GM15510 (cell line): ENCODE results near the gene FAT3.

ENCODE experiments used
- POLR2A ChIP-seq: IDR thresholded peaks from 3 replicates; pipeline ENCODE4 v1.6.1; 2011; ENCODE audit warnings: borderline replicate concordance; ENCODE audit not compliant: insufficient read length; ENCODE audit errors: extremely low read depth

Gene FAT3

DNA sequence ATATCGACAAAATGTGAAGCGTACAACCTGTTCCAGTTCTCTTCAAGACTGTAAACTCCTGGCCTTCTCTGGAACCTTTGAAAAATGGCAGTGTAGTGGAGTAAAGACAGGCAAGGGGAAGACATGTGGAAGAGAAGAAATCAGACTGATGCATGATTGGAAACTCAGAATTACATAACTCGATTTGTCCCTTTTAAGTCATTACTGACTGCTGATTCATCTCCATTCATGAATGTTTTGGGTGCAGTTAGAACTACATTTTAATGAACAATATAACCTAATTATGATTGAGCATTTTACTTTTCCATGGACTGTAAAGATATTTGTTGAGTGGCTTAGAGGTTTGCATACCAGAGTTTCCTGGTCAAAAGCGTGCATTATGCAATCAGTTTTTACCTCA is 32.9 kb downstream of the FAT3 start:
- TF ChIP-seq POLR2A, result no peak

- no peak for TF ChIP-seq POLR2A
Observed at GRCh38 chr11:92259861-92260260, 35.2 kb downstream of the FAT3 start.

DNA sequence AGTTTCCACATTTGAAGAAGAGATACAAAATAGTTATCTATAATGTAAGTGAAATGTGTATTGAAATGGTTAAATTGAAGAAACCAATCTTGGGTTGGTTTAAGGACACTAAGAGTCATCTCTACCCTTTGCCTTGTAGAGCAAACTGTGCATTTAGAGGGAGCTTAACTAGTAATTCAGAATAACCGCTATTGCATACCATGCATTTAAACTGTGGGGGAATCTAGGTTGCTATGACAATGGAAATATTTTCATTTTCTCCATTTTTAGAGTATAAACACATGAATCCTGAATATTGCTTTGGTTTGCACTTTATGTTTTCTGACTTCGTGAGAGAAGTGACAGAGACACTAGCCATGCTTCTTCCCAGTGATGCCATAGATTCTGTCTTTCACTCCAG is 39.7 kb downstream of the FAT3 start:
- TF ChIP-seq POLR2A, result no peak

- TF ChIP-seq POLR2A, result no peak
Observed at GRCh38 chr11:92266806-92267205, 42.2 kb downstream of the FAT3 start.

DNA sequence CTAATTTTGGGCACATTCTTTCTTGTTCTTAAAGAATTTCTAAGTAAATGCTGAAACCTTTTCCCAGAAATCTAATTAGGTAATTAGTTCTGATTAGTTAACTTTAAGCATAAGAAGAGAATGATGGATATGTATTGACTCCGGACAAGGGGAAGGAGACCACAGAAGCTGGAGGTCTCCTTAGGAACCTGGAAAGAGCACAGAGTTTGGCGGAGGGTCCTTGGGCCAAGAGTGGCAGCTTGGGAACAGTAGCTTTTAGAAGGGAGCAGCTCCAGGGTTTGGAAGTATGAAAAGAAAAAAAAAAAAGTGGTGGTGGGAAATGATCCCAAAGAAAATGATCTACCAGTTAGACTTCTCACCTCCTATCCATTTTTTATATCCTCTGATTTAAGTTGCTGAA is 42.7 kb downstream of the FAT3 start:
- TF ChIP-seq POLR2A, result no peak

DNA sequence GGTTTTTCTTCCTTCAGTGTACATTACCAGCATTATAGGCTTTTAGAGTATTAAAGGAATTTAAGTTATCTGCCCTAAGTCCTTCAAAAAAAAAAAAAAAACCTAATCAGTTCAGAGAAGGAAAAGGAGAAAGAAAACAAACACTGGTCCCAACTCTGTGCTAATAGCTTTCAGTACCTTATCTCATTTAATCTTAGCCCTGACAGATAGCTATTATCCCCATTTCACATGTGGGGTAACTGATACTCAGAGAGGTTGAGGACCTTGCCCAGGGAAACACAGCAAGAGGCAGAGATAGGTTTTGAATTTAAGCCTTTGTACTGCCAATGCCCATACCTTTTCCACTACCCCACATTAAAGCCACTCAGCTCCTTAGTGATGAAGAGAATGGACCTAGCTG is 43.4 kb downstream of the FAT3 start:
- no peak for TF ChIP-seq POLR2A

GRCh38 chr11:92268546-92268945 is 43.9 kb downstream of the FAT3 start:
- no peak for TF ChIP-seq POLR2A

GRCh38 chr11:92269021-92269420 is 44.4 kb downstream of the FAT3 start:
- TF ChIP-seq POLR2A, result no peak

DNA sequence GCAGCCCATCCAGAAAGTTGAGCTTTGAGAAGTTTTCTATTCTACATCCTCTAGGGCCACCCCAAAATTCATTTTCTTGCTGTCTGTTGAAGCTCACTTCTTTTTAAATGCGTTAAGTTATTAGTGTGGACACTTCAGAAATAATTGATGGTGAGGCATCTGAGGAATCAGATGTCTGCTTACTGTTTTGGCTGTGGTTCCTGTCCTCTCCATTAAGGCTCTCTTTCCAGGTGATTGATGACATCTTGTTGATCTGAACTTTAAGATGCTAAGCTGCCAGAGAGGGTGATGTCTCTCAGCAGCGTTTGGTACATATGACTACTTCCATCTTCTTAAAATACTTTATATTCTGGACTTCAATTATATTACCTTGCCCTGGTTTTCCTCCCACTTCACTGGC is 45.2 kb downstream of the FAT3 start:
- no peak for TF ChIP-seq POLR2A

- TF ChIP-seq POLR2A, result no peak
Observed at GRCh38 chr11:92272651-92273050, 48.0 kb downstream of the FAT3 start.
